WTC11 (cell line): ENCODE data around the gene NUP93. TPM values are rescaled to one million over a fixed set of nuclear protein-coding genes. Genes with fewer than 3 reads are reported as not detected.

Source experiments
- ATAC-seq: fragments of 200-7000 bp; cut with Tn5 transposase; 2 replicates; pipeline ENCODE4 v1.10.0; 2021; ENCODE audit warnings: mild to moderate bottlenecking, moderate library complexity
- CTCF ChIA-PET: fragments of 300-600 bp; sonication (Branson Sonifier 250); formaldehyde crosslinking; loops from one replicate; lab custom pipeline; 2021; ENCODE audit warnings: antibody characterized with exemption; lab: Charles Lee
- POLR2A ChIA-PET: fragments of 350-600 bp; sonication (Branson Sonifier 250); formaldehyde crosslinking; loops from one replicate; lab custom pipeline; 2021; ENCODE audit warnings: antibody characterized with exemption; lab: Charles Lee
- DNase-seq: peaks from one replicate; pipeline ENCODE4 v3.0.0; 2021; ENCODE audit warnings: low spot score
- H3K27ac Mint-ChIP-seq: 2 replicates; pipeline ENCODE4 v1.8.0; 2021; ENCODE audit warnings: mixed read lengths
- H3K27me3 Mint-ChIP-seq: 2 replicates; pipeline ENCODE4 v1.8.0; 2021; ENCODE audit warnings: low read depth, mild to moderate bottlenecking, moderate library complexity, mixed read lengths
- H3K36me3 Mint-ChIP-seq: 2 replicates; pipeline ENCODE4 v1.8.0; 2021; ENCODE audit warnings: mixed read lengths
- H3K4me1 Mint-ChIP-seq: 2 replicates; pipeline ENCODE4 v1.8.0; 2022; ENCODE audit warnings: mixed read lengths
- H3K4me3 Mint-ChIP-seq: 2 replicates; pipeline ENCODE4 v1.8.0; 2021; ENCODE audit warnings: mild to moderate bottlenecking, moderate library complexity, mixed read lengths
- H3K9me3 Mint-ChIP-seq: 2 replicates; pipeline ENCODE4 v1.8.0; 2021; ENCODE audit warnings: mixed read lengths
- EMX1 ChIP-seq: fragments of 250-450 bp; sonication (Bioruptor Pico); IDR thresholded peaks from 2 replicates; pipeline ENCODE4 v1.8.0; 2021; ENCODE audit warnings: mild to moderate bottlenecking
- ESRRA ChIP-seq: sonication (generic); formaldehyde crosslinking; IDR thresholded peaks from 2 replicates; pipeline ENCODE4 v1.8.1; 2022; ENCODE audit warnings: mild to moderate bottlenecking, missing genetic modification reagents, borderline replicate concordance
- FOXK1 ChIP-seq: sonication (generic); formaldehyde crosslinking; IDR thresholded peaks from 2 replicates; pipeline ENCODE4 v1.8.0; 2022; ENCODE audit warnings: mild to moderate bottlenecking, moderate library complexity, missing genetic modification reagents
- GABPB1 ChIP-seq: sonication (generic); formaldehyde crosslinking; IDR thresholded peaks from 2 replicates; pipeline ENCODE4 v1.8.1; 2023; ENCODE audit warnings: mild to moderate bottlenecking, missing genetic modification reagents
- MXD4 ChIP-seq: fragments of 250-450 bp; sonication (Bioruptor Pico); IDR thresholded peaks from 2 replicates; pipeline ENCODE4 v1.8.0; 2021; ENCODE audit warnings: mild to moderate bottlenecking, moderate library complexity, borderline replicate concordance
- NFYB ChIP-seq: sonication (generic); formaldehyde crosslinking; conservative IDR thresholded peaks from 2 replicates; pipeline ENCODE4 v1.8.0; 2022; ENCODE audit warnings: low read depth, missing genetic modification reagents
- NR2C2 ChIP-seq: sonication (generic); formaldehyde crosslinking; IDR thresholded peaks from 2 replicates; pipeline ENCODE4 v1.8.0; 2022; ENCODE audit warnings: mild to moderate bottlenecking, missing genetic modification reagents
- NR3C1 ChIP-seq: sonication (generic); formaldehyde crosslinking; conservative IDR thresholded peaks from 2 replicates; pipeline ENCODE4 v1.8.1; 2023; ENCODE audit warnings: low read depth, mild to moderate bottlenecking, missing genetic modification reagents
- PRRX2 ChIP-seq: fragments of 250-450 bp; sonication (Bioruptor Pico); IDR thresholded peaks from 2 replicates; pipeline ENCODE4 v1.8.0; 2021; ENCODE audit warnings: mild to moderate bottlenecking
- RORB ChIP-seq: fragments of 250-450 bp; sonication (Bioruptor Pico); IDR thresholded peaks from 2 replicates; pipeline ENCODE4 v1.9.0; 2021; ENCODE audit warnings: mild to moderate bottlenecking
- SMAD3 ChIP-seq: sonication (generic); formaldehyde crosslinking; IDR thresholded peaks from 2 replicates; pipeline ENCODE4 v1.8.0; 2022; ENCODE audit warnings: missing genetic modification reagents, mild to moderate bottlenecking, borderline replicate concordance
- SMAD4 ChIP-seq: sonication (generic); formaldehyde crosslinking; IDR thresholded peaks from 2 replicates; pipeline ENCODE4 v1.8.0; 2022; ENCODE audit warnings: mild to moderate bottlenecking, missing genetic modification reagents
- SOX15 ChIP-seq: fragments of 250-450 bp; sonication (Bioruptor Pico); IDR thresholded peaks from 2 replicates; pipeline ENCODE4 v1.9.0; 2021; ENCODE audit warnings: mild to moderate bottlenecking
- SP1 ChIP-seq: sonication (generic); formaldehyde crosslinking; conservative IDR thresholded peaks from 2 replicates; pipeline ENCODE4 v1.8.1; 2022; ENCODE audit warnings: missing genetic modification reagents
- TP53 ChIP-seq: sonication (generic); formaldehyde crosslinking; IDR thresholded peaks from 2 replicates; pipeline ENCODE4 v1.8.1; 2023; ENCODE audit warnings: mild to moderate bottlenecking, missing genetic modification reagents
- ZNF232 ChIP-seq: sonication (generic); formaldehyde crosslinking; IDR thresholded peaks from 2 replicates; pipeline ENCODE4 v1.8.0; 2022; ENCODE audit warnings: mild to moderate bottlenecking, missing genetic modification reagents
- ZNF317 ChIP-seq: sonication (generic); formaldehyde crosslinking; IDR thresholded peaks from 2 replicates; pipeline ENCODE4 v1.8.1; 2023; ENCODE audit warnings: low read depth, mild to moderate bottlenecking, moderate library complexity, missing genetic modification reagents, borderline replicate concordance
- ZNF423 ChIP-seq: fragments of 250-450 bp; sonication (Bioruptor Pico); IDR thresholded peaks from 2 replicates; pipeline ENCODE4 v2.1.2; 2022; ENCODE audit warnings: mild to moderate bottlenecking, moderate library complexity
- total RNA-seq: library from RNA; stranded (reverse); gene quantifications from 3 replicates; pipeline ENCODE4 v1.2.3, GENCODE V29; 2021
- TF ChIP-seq, protein P1 (sequence below): sonication (generic); formaldehyde crosslinking; IDR thresholded peaks from 2 replicates; pipeline ENCODE4 v1.8.0; 2023; ENCODE audit warnings: mild to moderate bottlenecking, missing genetic modification reagents
- TF ChIP-seq, protein P2 (sequence below): sonication (generic); formaldehyde crosslinking; IDR thresholded peaks from 2 replicates; pipeline ENCODE4 v1.8.1; 2023; ENCODE audit warnings: mild to moderate bottlenecking, missing genetic modification reagents, moderate library complexity
- TF ChIP-seq, protein P3 (sequence below): fragments of 250-450 bp; sonication (Bioruptor Pico); IDR thresholded peaks from 2 replicates; pipeline ENCODE4 v2.1.2; 2022; ENCODE audit warnings: mild to moderate bottlenecking, moderate library complexity
- TF ChIP-seq, protein P4 (sequence below): sonication (generic); formaldehyde crosslinking; conservative IDR thresholded peaks from 2 replicates; pipeline ENCODE4 v1.8.1; 2022; ENCODE audit warnings: mild to moderate bottlenecking, missing genetic modification reagents
- TF ChIP-seq, protein P5 (sequence below): sonication (generic); formaldehyde crosslinking; IDR thresholded peaks from 2 replicates; pipeline ENCODE4 v1.8.1; 2022; ENCODE audit warnings: low read depth, mild to moderate bottlenecking, moderate library complexity, missing genetic modification reagents, borderline replicate concordance

Gene NUP93
- total RNA-seq, 1 experiment from 2014 or later: 185 TPM

DNA sequence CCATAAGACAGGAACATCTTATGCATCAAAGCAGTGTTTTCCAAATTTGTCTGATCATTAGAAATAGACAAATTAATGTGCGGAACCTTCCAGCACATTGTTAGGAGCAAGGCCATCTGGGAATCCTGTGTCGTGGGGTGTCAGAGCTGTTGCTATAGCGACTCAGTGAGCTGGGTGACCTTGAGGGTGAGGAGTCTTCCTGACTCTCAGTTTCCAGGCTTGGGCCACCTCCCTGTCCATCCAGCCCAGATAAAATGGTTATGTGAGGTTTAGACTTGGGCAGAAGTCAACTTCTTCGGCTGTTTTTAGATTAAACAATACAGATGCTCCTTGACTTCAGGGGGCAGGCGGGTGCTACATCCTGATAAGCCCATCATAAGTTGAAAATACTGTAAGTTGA, 27.1 kb upstream of the NUP93 start:
- peaks cover 4% of the 10 kb centered on the region for H3K9me3 Mint-ChIP-seq
- ATAC-seq (no peak), DNase-seq (no peak)
- H3K36me3 Mint-ChIP-seq: no peaks in the 10 kb centered on the region
- H3K27me3 Mint-ChIP-seq: peaks cover 2% of the 10 kb centered on the region
- POLR2A ChIA-PET: interaction anchor here (0.9 to 1.9 kb wide), 2 partner anchors 20 to 35 kb away, joined by 4 to 7 read pairs; partner anchors contain the start of genes MT1G and MT1X
- CTCF ChIA-PET: interaction anchor here (1.2 to 3.3 kb wide), 18 partner anchors 14 to 223 kb away, joined by 5 to 46 read pairs (median 16); partner anchors contain the start of genes MT1G, MT1H, MT1X and MT2A
- peaks cover 17% of the 10 kb centered on the region for H3K4me1 Mint-ChIP-seq
- no peak overlapping the region for H3K4me3 Mint-ChIP-seq
- TF ChIP-seq SOX15: no peak
- no peak for TF ChIP-seq PRRX2 (CRISPR knock-in tag)
- no peak for TF ChIP-seq NR2C2 (CRISPR knock-in tag)
- no peak for TF ChIP-seq ZNF232
- no peak for TF ChIP-seq SP1 (CRISPR knock-in tag)
- TF ChIP-seq GABPB1 (CRISPR knock-in tag): no peak
- no peak for TF ChIP-seq ESRRA
- TF ChIP-seq, protein P1, sequence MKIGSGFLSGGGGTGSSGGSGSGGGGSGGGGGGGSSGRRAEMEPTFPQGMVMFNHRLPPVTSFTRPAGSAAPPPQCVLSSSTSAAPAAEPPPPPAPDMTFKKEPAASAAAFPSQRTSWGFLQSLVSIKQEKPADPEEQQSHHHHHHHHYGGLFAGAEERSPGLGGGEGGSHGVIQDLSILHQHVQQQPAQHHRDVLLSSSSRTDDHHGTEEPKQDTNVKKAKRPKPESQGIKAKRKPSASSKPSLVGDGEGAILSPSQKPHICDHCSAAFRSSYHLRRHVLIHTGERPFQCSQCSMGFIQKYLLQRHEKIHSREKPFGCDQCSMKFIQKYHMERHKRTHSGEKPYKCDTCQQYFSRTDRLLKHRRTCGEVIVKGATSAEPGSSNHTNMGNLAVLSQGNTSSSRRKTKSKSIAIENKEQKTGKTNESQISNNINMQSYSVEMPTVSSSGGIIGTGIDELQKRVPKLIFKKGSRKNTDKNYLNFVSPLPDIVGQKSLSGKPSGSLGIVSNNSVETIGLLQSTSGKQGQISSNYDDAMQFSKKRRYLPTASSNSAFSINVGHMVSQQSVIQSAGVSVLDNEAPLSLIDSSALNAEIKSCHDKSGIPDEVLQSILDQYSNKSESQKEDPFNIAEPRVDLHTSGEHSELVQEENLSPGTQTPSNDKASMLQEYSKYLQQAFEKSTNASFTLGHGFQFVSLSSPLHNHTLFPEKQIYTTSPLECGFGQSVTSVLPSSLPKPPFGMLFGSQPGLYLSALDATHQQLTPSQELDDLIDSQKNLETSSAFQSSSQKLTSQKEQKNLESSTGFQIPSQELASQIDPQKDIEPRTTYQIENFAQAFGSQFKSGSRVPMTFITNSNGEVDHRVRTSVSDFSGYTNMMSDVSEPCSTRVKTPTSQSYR (CRISPR knock-in tag): no peak
- TF ChIP-seq, protein P2, sequence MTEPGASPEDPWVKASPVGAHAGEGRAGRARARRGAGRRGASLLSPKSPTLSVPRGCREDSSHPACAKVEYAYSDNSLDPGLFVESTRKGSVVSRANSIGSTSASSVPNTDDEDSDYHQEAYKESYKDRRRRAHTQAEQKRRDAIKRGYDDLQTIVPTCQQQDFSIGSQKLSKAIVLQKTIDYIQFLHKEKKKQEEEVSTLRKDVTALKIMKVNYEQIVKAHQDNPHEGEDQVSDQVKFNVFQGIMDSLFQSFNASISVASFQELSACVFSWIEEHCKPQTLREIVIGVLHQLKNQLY: no peak
- no peak for TF ChIP-seq SMAD4 (CRISPR knock-in tag)
- TF ChIP-seq TP53 (CRISPR knock-in tag): no peak
- TF ChIP-seq, protein P3, sequence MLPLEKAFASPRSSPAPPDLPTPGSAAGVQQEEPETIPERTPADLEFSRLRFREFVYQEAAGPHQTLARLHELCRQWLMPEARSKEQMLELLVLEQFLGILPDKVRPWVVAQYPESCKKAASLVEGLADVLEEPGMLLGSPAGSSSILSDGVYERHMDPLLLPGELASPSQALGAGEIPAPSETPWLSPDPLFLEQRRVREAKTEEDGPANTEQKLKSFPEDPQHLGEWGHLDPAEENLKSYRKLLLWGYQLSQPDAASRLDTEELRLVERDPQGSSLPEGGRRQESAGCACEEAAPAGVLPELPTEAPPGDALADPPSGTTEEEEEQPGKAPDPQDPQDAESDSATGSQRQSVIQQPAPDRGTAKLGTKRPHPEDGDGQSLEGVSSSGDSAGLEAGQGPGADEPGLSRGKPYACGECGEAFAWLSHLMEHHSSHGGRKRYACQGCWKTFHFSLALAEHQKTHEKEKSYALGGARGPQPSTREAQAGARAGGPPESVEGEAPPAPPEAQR: no peak
- TF ChIP-seq EMX1 (CRISPR knock-in tag): no peak
- no peak for TF ChIP-seq NFYB (CRISPR knock-in tag)
- TF ChIP-seq, protein P4, sequence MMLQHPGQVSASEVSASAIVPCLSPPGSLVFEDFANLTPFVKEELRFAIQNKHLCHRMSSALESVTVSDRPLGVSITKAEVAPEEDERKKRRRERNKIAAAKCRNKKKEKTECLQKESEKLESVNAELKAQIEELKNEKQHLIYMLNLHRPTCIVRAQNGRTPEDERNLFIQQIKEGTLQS (CRISPR knock-in tag): no peak
- H3K27ac Mint-ChIP-seq: no peak overlapping the region

DNA sequence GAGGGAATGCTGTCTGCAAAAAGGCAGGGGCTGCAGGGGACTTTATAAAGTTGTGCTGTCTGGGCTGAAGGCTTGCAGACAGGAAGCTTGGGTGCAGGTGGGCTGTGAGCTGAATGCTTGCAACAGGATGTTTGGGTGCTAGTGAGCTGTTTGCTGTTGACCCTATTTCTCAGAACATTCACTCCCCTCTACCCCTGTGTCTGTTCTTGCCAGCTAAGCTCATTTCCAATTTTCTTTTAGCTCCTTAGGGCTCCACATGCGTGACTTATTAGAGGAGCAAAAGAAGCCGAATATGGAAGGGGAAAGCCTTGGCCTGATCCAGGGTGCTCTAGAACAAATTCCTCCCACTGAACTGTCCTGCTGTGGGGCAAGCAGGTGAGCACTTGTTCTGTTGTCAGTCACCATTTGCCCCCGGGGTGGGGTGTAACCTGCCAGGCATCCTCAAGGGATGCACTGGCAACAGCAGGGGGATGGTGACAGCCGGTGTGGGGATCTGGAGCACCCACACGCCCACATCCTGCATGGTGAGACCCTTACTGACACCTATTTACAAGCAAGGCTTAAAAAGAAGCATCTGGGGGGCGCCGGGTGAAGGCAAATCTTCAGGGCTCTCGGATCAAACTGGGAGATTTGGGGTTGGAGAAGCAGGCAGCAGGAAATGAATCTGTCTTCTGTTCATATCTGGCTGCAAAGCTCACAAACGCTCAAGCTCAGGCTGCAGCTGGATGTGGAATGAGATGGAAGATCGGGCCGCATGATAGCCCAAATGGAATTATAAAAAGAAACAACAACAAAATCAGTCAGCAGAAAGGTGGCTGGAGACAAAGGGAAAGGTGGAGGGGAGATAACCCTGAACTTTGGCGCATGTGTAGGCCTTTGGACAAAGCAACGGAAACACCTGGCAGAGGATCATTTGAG, 21.1 kb upstream of the NUP93 start:
- no peak for TF ChIP-seq SMAD3 (CRISPR knock-in tag)
- TF ChIP-seq MXD4 (CRISPR knock-in tag): no peak
- no peak for TF ChIP-seq EMX1 (CRISPR knock-in tag)
- TF ChIP-seq NR3C1 (CRISPR knock-in tag): no peak
- TF ChIP-seq, protein P5, sequence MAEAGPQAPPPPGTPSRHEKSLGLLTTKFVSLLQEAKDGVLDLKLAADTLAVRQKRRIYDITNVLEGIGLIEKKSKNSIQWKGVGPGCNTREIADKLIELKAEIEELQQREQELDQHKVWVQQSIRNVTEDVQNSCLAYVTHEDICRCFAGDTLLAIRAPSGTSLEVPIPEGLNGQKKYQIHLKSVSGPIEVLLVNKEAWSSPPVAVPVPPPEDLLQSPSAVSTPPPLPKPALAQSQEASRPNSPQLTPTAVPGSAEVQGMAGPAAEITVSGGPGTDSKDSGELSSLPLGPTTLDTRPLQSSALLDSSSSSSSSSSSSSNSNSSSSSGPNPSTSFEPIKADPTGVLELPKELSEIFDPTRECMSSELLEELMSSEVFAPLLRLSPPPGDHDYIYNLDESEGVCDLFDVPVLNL (CRISPR knock-in tag): no peak
- TF ChIP-seq ZNF317 (CRISPR knock-in tag): no peak
- TF ChIP-seq PRRX2 (CRISPR knock-in tag): no peak
- TF ChIP-seq RORB (CRISPR knock-in tag): no peak
- no peak for TF ChIP-seq ZNF423 (CRISPR knock-in tag)
- TF ChIP-seq FOXK1 (CRISPR knock-in tag): no peak
- DNase-seq (no peak), ATAC-seq (peak; percentile 60)
- Mint-ChIP-seq H3K27me3 (peaks cover 2% of the 10 kb centered on the region; the same call in 1 of the 2 replicates), H3K36me3 (no peaks in the 10 kb centered on the region), H3K4me3 (no peak overlapping the region), H3K27ac (no peak overlapping the region), H3K4me1 (peaks cover 13% of the 10 kb centered on the region), H3K9me3 (peaks cover 5% of the 10 kb centered on the region; the same call in 1 of the 2 replicates)
- POLR2A ChIA-PET: interaction anchor here (0.6 to 0.7 kb wide), 2 partner anchors 33 to 52 kb away, joined by 4 read pairs; no protein-coding TSS in a partner anchor
- CTCF ChIA-PET: interaction anchor here (0.6 to 2.3 kb wide), 7 partner anchors 8 to 574 kb away, joined by 3 to 7 read pairs (median 3); no protein-coding TSS in a partner anchor
